ENCODE data around the gene CDK4. TPM values are rescaled to one million over a fixed set of nuclear protein-coding genes. Genes with fewer than 3 reads are reported as not detected.

Gene CDK4
- total RNA-seq, 4 donors from 2014 or later, result 95.2 to 137 (median 113) TPM

DNA sequence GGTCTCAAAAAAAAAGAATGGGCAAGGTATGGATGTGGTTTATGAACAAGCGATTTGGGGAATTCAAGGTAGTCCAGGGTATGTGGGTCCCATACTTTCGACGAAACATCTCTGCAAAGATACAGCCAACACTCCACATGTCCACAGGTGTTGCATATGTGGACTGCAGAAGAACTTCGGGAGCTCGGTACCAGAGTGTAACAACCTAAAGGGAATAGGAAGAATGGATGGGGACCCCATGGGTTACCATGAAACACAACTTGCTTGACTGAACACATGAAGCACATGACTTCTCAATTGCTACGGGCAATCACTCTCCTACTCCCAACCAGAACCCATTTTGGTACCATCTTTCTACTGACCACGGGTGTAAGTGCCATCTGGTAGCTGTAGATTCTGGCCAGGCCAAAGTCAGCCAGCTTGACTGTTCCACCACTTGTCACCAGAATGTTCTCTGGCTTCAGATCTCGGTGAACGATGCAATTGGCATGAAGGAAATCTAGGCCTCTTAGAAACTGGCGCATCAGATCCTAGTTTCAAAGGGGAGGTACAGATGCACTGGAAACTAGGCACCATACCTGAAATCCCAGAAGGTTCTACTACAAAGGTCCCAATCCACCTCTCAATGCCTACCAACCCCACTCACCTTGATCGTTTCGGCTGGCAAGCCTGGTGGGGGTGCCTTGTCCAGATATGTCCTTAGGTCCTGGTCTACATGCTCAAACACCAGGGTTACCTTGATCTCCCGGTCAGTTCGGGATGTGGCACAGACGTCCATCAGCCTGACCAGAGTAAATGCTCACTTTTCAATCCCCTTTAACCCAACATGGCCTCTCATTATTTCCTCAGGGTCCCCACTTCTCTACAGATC is 1.3 kb downstream of the CDK4 start:
- H3K27me3 ChIP-seq, result no peaks in the 10 kb centered on the region
- peaks cover 25 to 28% of the 10 kb centered on the region in 2 donors for H3K36me3 ChIP-seq
- intact Hi-C loops (cut with DNase I), result no loop called here
- H3K4me1 ChIP-seq, result peaks cover 13 to 31% of the 10 kb centered on the region in 2 donors
- H3K9me3 ChIP-seq, result no peaks in the 10 kb centered on the region
- TF ChIP-seq, protein P1, sequence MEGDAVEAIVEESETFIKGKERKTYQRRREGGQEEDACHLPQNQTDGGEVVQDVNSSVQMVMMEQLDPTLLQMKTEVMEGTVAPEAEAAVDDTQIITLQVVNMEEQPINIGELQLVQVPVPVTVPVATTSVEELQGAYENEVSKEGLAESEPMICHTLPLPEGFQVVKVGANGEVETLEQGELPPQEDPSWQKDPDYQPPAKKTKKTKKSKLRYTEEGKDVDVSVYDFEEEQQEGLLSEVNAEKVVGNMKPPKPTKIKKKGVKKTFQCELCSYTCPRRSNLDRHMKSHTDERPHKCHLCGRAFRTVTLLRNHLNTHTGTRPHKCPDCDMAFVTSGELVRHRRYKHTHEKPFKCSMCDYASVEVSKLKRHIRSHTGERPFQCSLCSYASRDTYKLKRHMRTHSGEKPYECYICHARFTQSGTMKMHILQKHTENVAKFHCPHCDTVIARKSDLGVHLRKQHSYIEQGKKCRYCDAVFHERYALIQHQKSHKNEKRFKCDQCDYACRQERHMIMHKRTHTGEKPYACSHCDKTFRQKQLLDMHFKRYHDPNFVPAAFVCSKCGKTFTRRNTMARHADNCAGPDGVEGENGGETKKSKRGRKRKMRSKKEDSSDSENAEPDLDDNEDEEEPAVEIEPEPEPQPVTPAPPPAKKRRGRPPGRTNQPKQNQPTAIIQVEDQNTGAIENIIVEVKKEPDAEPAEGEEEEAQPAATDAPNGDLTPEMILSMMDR (IDR thresholded peaks at IDR 0.05), result no peak
- no peak for TF ChIP-seq POLR2A (IDR thresholded peaks at IDR 0.05)
- WGBS, 2 donors, result 91 to 92% methylated on average over 15 of the region's 15 CpGs
- DNase-seq, result no peak
- peak overlapping the region in 1 of 3 donors; percentile 68 for H3K4me3 ChIP-seq (replicated peaks in 1 of 3)
- peak overlapping the region in 1 of 3 donors; percentile 84 for H3K27ac ChIP-seq

DNA sequence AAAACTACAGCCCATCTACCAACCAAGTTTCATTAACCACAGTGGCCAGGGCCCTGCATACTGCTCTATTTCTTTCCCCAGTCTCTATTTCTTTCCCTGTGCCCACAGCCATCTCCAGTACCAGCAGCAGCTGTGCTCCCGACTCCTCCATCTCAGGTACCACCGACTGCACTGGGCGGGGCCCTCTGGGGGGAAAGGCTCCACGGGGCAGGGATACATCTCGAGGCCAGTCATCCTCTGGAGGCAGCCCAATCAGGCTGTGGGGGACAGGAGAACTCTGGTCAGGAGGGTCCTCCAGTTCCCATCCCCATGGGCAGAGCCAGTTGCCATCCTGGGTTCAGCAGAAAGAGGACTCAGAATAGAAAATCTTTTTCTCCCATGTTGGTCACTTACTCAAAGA is 3.0 kb downstream of the CDK4 start:
- no peak for DNase-seq
- intact Hi-C loops (cut with DNase I), result no loop called here
- TF ChIP-seq, protein P1 (IDR thresholded peaks at IDR 0.05), result no peak
- H3K4me1 ChIP-seq, result peaks cover 9 to 32% of the 10 kb centered on the region in 2 donors
- peaks cover 25 to 28% of the 10 kb centered on the region in 2 donors for H3K36me3 ChIP-seq
- no peaks in the 10 kb centered on the region for H3K27me3 ChIP-seq
- 94 to 95% methylated on average over 5 of the region's 5 CpGs for WGBS, 2 donors
- H3K4me3 ChIP-seq (replicated peaks in 1 of 3), result no peak overlapping the region
- no peak overlapping the region for H3K27ac ChIP-seq
- no peaks in the 10 kb centered on the region for H3K9me3 ChIP-seq

DNA sequence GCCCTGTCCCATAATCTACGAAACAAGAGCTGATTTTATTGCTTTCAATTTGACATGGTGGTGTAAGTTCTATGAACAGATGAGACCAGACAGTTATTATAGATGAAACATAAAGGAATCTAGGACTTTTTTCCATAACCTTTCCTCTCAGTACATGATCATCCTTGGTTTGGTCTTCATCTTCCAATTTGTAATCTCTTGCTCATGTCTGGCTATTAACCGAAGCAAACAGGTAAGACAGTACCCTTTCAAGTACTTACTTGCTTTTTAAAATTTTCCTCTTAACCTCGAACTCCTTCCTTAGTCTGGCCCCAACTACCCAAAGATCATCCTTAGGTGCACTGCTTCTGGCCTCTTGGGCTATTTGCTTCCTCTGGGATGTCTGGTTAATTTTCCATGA is 6.1 kb downstream of the CDK4 start:
- H3K4me3 ChIP-seq (replicated peaks in 1 of 3), result peak overlapping the region in 1 of 3 donors; percentile 88
- no peak for DNase-seq
- H3K36me3 ChIP-seq, result peaks cover 25 to 28% of the 10 kb centered on the region in 2 donors
- no peak overlapping the region for H3K27ac ChIP-seq
- no peaks in the 10 kb centered on the region for H3K9me3 ChIP-seq
- no peaks in the 10 kb centered on the region for H3K27me3 ChIP-seq
- whole genome bisulfite sequencing, 2 donors, result 89 to 92% methylated on average over 3 of the region's 3 CpGs
- intact Hi-C loops (cut with DNase I), result no loop called here
- H3K4me1 ChIP-seq, result peaks cover 3 to 13% of the 10 kb centered on the region in 2 donors
- TF ChIP-seq, protein P1 (IDR thresholded peaks at IDR 0.05), result no peak
- TF ChIP-seq POLR2A (IDR thresholded peaks at IDR 0.05), result no peak

DNA sequence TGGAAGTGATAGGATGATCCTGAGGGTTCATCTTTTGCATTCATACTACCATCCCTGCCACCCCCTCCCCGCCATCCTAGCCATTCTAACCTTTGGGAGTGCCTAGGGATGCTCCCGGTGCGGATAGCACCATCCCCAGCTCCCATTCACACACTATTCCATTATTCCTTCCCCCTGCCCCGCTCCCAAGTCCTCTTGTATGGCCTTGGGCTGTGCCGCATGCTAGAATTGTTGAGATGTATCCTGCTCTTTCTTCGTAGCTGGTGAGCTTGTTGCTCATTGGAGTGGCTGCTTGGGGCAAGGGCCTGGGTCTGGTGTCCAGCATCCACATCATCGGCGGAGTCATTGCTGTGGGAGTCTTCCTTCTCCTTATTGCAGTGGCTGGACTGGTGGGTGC is 6.6 kb downstream of the CDK4 start:
- no peak for DNase-seq
- intact Hi-C loops (cut with DNase I), result no loop called here
- WGBS, 2 donors, result 39% methylated on average over 8 of the region's 8 CpGs
- H3K36me3 ChIP-seq, result peaks cover 25 to 27% of the 10 kb centered on the region in 2 donors
- H3K27ac ChIP-seq, result peak overlapping the region; percentile 94 to 96 (median 95)
- H3K4me1 ChIP-seq, result peaks cover 0 to 10% of the 10 kb centered on the region in 2 donors
- no peaks in the 10 kb centered on the region for H3K27me3 ChIP-seq
- H3K9me3 ChIP-seq, result no peaks in the 10 kb centered on the region
- H3K4me3 ChIP-seq (replicated peaks in 1 of 3), result peak overlapping the region; percentile 54 to 88 (median 76)
- TF ChIP-seq, protein P1 (IDR thresholded peaks at IDR 0.05), result no peak
- TF ChIP-seq POLR2A (IDR thresholded peaks at IDR 0.05), result no peak

All from thyroid gland (tissue), 4 donors.